HG02852 (cell line): ENCODE results near the gene CYFIP2.

Experiments used
- ATAC-seq: cut with Tn5 transposase; IDR thresholded peaks from one replicate; pipeline ENCODE4 v1.9.1; 2021; ENCODE audit warnings: mild to moderate bottlenecking, moderate library complexity; ENCODE audit not compliant: unreplicated experiment

Gene CYFIP2

DNA sequence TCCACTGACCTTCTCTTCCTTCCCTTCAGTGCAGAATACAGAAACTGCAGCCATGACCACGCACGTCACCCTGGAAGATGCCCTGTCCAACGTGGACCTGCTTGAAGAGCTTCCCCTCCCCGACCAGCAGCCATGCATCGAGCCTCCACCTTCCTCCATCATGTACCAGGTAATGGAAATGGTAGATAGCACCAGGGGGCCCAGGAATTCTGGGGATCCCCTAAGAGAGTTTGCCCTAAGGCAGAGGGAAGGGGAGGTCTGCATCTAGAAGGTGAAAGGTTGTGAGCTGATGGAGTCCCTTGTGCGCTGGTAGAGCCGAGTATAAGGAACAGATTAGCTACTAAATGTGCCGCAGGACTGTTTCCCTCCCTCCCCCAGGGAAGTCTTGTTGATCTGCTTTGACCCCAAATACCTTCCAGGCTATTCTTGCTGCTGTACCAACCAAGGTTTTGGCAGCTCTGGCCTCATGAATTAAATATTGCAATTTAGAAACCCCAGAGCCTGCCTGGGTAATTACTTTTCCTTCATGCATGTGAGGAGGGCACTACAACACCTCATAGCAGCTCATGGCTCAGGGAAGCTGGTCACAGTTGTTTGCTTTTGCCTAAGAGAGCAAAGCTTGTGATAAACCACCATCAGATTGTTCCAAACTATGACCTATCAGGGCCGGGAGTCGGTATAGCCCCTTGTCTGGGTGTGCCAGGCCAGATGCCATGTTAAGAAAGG, 19.6 kb downstream of the CYFIP2 start:
- ATAC-seq = no peak

- no peak for ATAC-seq
Measured at GRCh38 chr5:157286761-157287211, 20.9 kb downstream of the CYFIP2 start.

DNA sequence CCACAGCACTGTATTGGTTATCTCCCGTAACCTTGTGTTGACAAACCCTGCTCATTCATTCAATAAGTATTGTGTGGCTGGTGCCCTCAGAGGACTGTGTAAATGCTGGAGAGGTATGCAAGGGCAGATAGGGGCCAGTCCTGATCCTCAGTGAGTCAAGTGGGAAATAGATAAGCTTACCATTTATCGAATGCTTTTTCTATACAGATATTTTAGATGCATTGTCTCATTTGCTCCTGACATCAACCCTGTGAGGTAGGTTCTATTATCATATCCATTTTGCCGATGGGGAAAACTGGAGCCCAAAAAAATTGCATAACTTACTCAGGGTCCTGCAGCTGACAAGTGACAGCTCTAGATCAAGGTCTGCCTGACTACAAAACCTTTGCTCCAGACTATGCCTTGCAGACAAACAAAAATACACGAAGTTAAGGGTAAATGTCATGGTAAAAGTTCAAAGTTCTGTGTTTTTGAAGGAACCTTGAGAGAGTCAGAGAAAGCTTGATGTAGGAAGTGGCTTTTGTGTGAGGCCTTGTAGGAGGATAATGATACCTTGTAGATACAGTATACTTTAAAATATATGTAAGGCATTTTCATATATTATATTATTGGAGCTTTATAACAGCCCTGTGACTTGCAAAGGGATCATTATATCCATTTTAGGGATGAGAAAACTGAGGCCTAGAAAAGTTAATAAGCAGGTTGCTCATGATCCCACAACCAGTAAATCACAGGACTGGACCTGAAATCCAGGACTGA, 22.7 kb downstream of the CYFIP2 start:
- ATAC-seq = no peak

DNA sequence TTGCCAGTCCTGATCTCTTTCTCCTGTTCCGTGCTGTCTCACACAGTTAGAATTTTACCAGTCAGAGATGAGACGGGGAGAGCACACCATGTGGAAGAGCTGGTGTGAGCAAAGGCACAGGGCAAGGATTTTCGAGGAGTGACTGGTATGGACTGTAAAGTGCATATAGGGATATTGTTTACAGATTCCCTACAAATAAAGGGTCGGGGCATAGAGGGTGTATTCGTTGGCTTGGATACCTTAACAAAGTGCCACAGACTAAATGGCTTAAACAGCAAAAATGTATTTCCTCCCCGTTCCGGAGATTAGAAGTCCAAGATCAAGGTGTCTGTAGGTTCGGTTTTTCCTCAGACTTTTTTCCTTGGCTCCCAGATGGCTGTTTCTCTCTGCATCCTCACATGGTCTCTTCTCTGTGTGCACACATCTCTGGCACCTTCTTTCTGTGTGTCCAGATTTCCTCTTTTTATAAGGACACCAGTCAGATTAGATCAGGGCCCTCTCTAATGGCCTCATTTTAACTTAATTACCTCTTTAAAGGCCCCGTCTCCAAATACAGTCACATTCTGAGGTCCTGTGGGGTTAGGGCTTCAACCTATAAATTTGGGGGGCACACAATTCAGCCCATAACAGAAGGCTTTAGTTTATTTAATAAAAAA, 23.4 kb downstream of the CYFIP2 start:
- ATAC-seq = no peak

GRCh38 chr5:157290156-157290980, 24.4 kb downstream of the CYFIP2 start:
- no peak for ATAC-seq

GRCh38 chr5:157290981-157291711, 25.2 kb downstream of the CYFIP2 start:
- ATAC-seq = peak; percentile 81

- ATAC-seq = no peak
Measured at GRCh38 chr5:157292599-157292998, 26.7 kb downstream of the CYFIP2 start.

- ATAC-seq = no peak
Measured at GRCh38 chr5:157294407-157295091, 28.6 kb downstream of the CYFIP2 start.

- no peak for ATAC-seq
Measured at GRCh38 chr5:157295247-157295646, 29.3 kb downstream of the CYFIP2 start.

GRCh38 chr5:157300564-157300963, 34.6 kb downstream of the CYFIP2 start:
- ATAC-seq = no peak

- ATAC-seq = no peak
Measured at GRCh38 chr5:157301066-157301465, 35.1 kb downstream of the CYFIP2 start.

DNA sequence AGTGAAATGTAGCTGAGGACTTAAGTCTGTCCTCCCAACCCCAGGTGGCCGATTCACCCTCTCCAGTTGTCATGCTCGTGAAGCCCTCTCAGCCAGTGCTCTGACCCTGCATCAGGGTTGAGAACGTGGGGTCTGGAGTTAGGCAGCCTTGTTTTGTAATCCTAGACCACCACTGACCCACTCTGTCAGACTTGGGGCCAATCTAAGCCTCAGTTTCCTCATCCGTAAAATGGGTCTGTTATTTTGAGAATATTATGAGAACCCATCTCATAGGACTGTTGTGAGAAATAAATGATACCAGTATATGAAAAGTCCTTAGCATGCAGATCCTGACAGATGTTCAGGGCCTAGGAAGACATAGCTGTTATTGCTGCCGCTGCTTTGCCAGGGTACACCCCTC, 37.1 kb downstream of the CYFIP2 start:
- no peak for ATAC-seq

DNA sequence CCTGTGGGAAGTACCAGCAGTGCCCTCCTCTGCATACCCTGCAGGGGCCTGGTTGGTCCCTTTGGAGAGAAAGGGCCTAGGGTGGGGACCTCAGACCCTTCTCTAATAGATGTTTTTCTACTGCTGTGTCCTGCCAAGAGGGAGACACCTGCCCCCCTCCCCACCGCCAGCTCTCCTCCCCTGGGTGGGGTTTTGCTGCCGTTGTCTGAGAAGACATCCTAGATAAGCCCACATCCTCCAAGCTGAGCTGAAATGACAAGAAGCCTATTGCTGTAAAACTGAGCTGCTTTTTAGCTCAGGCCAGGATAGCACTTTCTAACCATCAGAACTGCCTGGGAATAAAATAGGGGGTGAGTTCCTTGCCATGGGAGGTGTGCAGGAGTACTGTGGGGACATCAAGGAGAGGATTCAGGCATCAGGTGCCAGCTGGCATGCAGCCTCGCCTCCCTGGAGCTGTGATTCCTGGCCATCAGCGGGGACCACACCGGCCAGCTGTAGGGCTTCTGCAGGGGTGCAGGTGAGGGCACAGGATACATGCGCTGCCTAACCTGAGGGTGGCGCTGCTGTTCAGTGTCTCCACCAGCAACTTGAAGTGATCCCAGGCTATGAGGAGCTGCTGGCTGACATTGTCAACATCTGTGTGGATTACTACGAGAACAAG, 37.9 kb downstream of the CYFIP2 start:
- no peak for ATAC-seq

GRCh38 chr5:157306081-157306480, 40.2 kb downstream of the CYFIP2 start:
- ATAC-seq = no peak

DNA sequence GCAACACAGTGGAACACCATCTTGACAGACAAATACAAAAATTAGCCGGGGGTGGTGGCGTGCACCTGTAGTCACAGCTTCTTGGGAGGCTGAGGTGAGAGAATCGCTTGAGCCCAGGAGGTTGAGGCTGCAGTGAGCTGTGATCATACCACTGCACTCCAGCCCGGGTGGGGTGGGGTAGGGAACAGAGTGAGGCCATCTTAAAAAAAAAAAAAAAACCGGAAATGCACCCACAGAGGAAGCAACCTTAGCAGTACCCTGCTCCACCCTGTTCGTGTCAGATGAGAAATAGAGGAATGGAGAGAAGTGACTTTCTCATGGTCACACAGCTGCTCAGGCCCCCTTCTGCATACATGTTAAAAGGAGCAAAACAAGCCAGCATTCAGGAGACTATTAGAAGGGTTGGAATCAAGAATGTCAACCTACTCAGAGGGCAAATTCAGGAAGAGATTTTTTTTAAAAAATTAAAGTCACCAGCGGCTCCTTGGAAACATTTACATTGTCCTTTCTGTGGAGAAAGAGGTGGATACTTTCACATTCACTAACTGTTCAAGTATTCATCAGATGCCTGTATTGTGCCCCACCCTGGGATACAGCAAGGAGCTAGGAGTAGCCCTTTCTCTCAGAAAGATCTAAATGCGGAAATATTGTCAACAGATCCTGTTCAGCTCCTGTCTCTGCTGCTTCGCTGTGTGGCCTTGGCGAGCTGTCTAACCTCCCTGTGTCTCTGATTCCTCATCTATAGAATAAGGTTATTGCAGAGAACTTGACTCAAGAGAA, 41.0 kb downstream of the CYFIP2 start:
- no peak for ATAC-seq

DNA sequence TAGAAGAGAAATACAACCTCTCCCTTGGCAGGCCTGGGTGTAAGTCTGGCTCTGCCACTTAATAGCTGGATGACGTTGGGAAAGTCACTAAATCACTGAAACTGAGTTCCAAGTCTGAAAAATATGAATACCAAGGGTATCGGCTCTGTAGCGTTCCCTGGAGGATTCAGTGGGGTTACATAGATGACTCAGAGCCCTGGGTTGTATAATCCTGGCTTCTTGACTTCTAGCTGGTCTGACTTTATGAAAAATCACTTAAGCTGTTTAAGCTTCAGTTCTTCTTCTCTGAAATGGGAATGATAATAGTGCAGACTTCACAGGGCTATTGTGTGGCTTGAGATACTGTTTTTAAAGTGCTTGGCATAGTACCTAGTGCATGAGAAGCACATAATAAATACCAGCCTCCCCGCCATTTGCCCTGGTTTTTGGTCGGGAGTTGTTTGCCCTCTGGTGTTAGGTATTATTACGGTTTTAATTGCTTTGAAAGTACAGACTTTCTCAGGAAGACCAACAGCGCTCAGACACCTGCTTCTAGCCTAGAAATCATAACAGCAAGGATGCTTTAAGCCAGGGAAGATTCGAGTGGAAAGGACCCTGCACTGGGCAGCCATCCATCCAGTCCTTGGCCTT, 43.0 kb downstream of the CYFIP2 start:
- no peak for ATAC-seq

GRCh38 chr5:157309796-157310195, 43.9 kb downstream of the CYFIP2 start:
- no peak for ATAC-seq

GRCh38 chr5:157311595-157311994, 45.7 kb downstream of the CYFIP2 start:
- no peak for ATAC-seq
